Hypothalamus (tissue), 51 donors: ENCODE measurements around the gene JUN.
"Not testable (repeated sequence)": the region's sequence is repeated elsewhere in the genome, so short reads cannot be mapped to it uniquely, and the experiment has no call there.

Source experiments
- DNase-seq, 51 donors: peaks; one replicate each; lab custom pipeline; 2025; lab: John Stamatoyannopoulos, UW

Gene JUN

DNA sequence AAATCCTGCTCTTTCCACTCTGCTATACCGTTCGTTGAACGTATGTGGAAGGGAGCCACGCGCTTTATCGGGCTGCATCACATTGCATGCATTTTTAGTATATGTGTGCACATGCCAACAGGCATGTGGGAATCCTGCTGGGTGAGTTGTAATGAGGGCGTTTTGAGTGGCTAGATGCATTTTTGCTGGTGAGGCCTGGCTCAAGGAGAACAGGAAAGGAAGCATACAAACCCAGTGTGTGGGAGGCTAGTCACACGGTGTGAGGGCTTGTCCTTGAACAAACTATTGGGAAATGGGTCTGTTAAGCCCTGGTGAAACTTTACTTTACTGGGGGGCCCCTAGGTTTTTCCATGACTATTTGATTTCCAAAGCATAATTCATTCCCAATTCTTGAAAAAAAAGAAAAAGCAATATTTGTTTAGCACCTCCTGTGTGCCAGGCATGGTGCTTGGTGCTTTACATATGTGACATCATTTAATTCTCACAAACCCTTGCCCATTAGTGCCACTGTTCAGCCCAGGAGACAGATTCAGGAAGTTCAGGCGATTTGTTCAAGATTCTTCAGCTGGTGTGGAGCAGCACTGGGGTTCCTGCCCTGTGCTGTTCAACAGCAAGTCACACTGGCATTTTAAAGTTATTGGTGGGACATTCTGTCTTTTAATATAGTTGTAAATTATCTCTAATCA is 25.6 kb upstream of the JUN start:
- DNase-seq, result no peak

GRCh38 chr1:58808077-58808476 is 24.2 kb upstream of the JUN start:
- no peak for DNase-seq

DNA sequence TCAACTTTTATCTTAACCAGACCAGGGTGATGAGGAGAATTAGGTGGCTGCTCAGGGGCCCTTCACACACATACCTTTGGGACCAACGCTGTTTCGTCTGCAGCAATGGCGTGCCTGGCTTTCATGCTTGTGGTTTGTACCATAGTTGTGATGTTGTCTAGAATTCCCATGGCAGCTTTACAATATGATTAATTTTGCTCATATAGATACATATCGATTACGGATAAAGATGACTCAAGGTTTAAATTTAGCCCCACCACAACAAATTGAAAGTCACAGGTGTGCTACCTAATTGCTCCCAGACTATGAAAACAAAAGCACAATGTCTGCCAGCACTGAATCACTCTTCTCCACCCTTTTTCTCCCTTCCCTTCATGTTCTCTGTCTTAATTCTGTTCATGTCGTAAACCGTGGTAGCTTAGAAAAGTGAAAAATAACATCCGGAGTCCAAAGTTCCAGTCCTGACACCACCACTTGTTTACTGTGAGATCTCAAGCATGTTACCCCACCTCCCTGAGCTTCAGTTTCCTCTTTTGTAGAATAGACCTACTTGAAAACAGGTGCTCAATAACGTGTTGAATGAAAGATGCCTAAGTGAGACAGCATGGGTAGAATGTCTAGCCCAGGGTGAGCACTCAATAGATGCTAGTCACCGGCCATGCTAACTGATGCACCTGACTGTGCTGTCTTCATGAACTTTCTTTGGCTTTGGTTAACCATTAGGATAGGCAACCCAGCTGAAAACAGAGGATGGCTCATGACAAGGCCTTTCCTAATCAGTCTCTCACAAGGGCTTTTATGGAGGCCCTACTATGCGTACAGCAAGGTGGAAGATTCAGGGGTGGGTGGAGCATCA is 22.1 kb upstream of the JUN start:
- no peak for DNase-seq

DNA sequence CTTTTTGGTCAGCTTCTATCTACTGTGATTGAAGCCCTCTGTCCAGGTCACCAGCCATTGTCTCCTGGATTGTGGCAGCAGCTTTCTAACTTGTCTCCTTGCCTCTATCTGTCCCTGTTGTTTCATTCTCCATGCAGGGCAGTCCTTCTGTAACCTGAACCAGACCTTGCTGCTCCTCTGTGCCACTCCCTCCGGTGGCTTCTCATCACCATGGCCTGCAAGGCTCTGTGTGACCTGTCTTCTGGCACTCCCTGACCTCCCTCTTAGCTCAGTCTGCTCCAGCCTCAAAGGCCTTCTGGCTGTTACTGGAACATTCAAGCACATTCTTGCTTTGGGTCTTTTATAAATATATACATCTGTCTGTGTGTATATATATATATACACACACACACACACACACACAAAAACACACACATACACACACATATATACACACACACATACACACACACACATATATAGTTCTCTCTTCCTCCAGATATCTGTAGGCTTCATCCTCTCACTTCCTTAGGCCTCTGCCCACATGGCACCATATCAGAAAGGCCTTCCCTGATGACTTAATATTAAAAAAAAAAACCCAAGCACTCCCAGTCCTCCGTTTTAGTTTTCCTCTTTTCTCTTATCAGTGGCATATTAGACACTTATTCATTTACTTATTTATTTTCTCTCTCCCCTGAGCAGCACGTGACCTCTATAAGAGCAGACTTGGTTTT is 21.2 kb upstream of the JUN start:
- DNase-seq, result no peak

DNA sequence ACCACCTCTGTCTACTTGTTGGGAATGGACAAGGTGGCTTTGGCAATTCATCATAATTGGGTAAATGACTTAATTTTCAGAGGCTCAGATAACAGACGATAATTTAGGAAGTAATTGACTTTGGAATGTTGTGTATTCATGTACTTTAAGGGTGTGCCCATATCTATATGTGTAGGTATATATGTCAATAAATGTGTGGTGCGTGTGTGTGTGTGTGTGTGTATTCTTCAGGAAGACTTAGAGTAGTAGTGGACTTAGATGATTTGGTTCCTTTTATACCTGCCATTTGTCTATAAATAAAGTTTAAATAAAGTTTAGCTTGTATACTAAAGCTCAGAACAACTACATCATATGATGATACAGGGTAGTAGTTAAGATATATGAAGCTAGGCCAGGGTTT is 20.0 kb upstream of the JUN start:
- DNase-seq, result no peak

DNA sequence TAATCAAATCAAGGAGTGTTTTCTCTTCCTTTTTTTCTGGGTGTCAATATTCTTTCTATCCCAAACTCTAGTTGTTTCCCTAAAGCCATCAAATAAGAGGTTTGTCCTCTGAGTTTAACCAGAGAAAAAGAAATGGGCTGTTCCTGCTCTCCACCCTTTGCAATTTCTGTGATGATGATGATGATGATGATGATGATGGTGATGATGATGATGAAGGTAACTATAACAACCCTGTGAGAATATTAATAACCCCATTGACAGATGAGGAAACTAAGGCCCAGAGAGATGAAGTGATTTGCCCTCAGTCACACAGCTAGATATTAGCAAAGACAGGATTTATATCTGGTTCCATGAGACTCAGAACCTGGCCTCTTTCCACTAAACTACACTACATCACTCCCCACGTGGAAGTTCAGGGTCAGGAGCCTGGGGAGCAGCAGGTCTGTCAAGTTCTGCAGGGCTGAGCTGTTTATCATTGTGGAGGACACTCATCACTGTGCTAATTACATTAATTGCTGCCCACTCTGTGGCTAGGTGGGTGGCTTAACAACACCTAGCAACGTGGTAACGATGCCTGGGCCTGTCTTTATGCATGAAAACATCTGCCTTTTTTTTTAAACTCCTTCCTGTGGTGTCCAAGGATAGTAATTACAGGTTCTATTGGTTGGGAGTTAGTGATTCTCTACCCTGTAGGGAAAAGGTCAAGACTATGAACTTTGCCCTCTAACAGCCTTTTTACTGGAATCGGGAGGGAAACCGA is 19.0 kb upstream of the JUN start:
- DNase-seq, result no peak

GRCh38 chr1:58801286-58801685 is 17.4 kb upstream of the JUN start:
- DNase-seq, result not testable (repeated sequence)

GRCh38 chr1:58799650-58800049 is 15.8 kb upstream of the JUN start:
- DNase-seq, result no peak

GRCh38 chr1:58798910-58799442 is 15.1 kb upstream of the JUN start:
- no peak for DNase-seq

- no peak for DNase-seq
These were observed 12.6 kb upstream of the JUN start for GRCh38 chr1:58796416-58796815.

DNA sequence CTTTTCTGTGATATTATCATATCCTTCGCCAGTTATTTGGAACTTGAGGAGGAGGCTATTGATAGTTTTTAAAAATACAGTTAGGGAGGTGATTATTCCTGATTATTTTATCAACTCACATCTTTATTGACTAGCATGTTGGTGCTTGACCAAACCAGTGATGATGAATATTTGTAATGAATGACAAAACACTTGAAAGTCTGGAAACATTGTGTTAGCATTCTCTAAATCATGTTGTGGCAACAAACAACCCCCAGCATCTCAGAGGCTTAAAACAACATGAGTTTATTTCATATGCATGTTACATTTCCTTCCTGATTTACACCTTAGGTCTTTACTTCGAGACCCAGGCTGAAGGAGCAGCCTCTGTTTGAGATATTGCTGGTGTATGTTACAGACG is 10.7 kb upstream of the JUN start:
- no peak for DNase-seq

GRCh38 chr1:58792846-58793245 is 9.0 kb upstream of the JUN start:
- no peak for DNase-seq

DNA sequence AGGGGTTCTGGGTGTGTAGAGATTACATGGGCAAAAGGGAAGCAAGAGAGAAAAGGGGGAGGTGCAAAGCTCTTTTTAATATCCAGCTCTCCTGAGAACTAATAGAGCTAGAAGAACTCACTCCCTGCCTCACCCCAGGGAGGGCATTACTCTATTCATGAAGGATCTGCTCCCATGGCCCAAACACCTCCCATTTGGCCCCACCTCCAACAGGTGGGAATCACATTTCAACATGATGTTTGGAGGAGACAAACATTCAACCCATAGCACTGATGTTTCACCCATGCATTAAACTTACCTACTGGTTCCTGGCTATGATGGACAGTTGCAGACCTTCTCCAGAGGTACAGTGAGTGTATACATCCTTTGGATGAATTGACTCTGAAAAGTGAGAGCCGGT is 7.3 kb upstream of the JUN start:
- DNase-seq, result no peak

- no peak for DNase-seq
These were observed 6.3 kb upstream of the JUN start for GRCh38 chr1:58789996-58790660.

- no peak for DNase-seq
These were observed 5.5 kb upstream of the JUN start for GRCh38 chr1:58789322-58789856.

- DNase-seq, result no peak
These were observed 4.4 kb upstream of the JUN start for GRCh38 chr1:58788259-58788658.

- DNase-seq, result no peak
These were observed 3.0 kb upstream of the JUN start for GRCh38 chr1:58786927-58787245.

DNA sequence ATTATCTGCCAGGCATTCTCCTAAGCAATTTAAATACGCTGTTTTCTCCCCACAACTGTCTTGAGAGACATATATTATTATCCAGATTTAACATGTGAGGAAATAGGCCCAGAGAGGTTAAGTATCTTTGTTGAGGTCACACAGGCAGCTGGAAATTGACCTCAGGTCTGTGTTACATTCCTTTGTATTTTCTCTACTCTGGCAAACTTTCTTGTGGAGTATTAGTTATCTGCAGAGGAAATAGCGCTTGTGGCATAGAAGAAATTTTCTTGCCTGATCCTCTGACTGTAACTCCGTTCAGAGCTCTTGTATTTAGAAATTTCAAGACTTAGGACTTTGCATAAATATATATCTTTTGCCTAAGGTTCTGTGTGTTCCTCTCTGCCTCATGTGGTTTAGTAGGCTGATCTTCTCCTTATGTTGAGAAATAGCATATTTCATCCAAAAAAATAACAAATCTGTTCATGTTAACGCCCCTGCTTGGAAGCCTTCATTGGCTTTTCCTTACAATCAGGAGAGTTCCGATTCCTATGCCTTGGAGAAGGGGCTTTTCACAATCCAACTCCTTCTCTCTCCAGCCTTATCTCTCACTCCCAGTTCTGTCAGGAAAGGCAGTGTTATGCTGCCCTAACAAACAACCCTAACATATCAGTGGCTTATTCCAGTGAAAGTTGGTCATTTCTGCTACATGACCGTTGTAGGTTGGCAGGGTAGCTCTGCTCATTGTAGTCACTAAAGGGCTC is 2.5 kb upstream of the JUN start:
- no peak for DNase-seq

DNA sequence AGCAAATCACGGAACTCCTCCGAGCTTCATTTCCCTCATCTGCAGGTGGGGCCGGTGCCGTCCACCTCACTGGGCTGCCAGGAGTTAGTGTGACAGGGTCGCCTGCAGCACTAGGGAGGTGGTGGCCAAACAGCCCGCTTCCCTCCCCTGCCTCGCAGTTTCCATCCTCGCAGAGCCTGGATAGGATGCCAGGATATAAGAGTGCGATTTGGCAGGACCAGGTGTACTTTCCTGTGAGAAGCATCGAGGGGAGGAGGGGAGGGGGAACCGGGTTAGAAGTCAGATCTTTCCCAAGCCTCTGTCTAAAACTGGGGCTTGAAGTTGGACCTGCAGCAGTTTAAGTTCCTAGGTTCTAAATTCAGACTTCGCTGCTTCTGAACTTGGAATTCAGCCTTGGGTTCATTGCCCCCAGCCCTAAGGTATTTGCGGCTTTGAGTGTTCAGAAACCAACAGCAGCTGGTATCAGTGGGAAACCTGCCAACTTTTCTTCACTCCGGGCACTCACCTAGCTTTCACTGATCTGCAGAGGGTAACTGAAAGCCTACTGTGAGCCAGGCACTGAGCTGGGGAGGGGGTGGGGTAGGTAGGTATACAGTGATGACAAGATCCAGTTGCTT is 1.7 kb upstream of the JUN start:
- peak in 17 of 51 donors; percentile 32 to 73 (median 60) for DNase-seq
